GM21423 (cell line): ENCODE data around the gene METTL5.
"Not testable (repeated sequence)": the region's sequence is repeated elsewhere in the genome, so short reads cannot be mapped to it uniquely, and the experiment has no call there.

Experiments used
- ATAC-seq: cut with Tn5 transposase; IDR thresholded peaks from one replicate; pipeline ENCODE4 v1.9.1; 2021; ENCODE audit warnings: mild to moderate bottlenecking, moderate library complexity; ENCODE audit not compliant: unreplicated experiment

Gene METTL5

GRCh38 chr2:169824373-169825333, at the start of gene METTL5:
Gene METTL5 (minus strand): TSS chr2:169824905. CDS start chr2:169824597, 308 bp downstream.
- peak; percentile 64 for ATAC-seq

GRCh38 chr2:169871994-169872393, 47.3 kb upstream of the METTL5 start:
- ATAC-seq, result no peak

- ATAC-seq, result not testable (repeated sequence)
Observed at GRCh38 chr2:169871369-169871768, 46.7 kb upstream of the METTL5 start.

DNA sequence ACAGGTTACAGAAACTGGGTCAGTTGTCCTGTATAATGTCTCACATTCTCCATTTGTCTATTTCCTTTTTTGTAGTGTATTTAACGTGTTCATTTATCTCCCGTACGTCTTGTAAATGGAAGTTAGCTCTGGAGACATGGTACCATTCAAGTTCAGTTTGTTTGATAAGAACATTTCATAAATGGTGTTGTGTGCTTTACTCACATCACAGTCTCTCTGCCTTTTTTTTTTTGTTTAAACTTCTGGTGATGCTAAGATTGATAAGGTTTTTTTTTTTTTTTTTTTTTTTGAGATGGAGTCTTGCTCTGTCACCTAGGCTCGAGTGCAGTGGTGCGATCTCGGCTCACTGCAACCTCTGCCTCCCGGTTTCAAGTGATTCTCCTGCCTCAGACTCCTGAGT, 44.2 kb upstream of the METTL5 start:
- ATAC-seq, result no peak

GRCh38 chr2:169867579-169867978, 42.9 kb upstream of the METTL5 start:
- no peak for ATAC-seq

GRCh38 chr2:169866230-169866629, 41.5 kb upstream of the METTL5 start:
- not testable (repeated sequence) for ATAC-seq

DNA sequence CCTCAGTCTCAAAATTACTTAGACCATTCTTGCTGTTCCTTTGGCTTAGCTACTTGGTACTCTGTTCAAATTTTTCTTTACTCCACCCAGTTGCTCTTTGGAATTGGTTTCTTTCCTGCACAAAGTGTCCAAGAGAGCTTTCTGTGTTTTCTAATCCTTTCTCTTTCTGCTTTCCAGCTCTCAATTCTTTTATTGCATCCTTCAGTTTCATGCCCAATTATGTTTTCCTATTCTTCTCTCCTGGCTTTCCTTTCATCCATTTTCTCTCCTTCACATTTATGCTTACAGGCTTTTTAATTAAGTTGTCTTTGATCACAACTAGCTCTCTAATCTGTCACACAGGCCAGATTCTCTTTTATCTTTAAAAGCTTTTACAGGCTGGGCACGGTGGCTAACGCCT, 40.8 kb upstream of the METTL5 start:
- no peak for ATAC-seq

DNA sequence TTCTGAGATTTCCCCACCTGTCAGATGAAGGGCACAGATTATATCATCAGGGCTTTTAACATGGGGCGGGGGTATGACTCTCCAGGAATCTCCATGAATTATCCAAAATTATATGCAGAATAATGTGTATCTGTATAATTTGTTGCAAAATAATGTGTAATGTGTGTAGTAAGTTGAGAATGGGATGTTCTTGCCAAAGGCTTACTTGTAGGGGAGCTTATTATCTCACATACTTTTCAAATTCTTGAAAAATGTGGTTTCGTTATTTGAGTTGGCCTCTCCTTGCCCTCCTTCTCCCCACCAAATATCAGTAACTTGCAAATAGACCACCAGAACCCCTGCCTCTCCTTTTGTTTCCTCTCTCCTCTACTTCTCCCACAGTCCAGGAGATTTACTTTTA, 38.1 kb upstream of the METTL5 start:
- ATAC-seq, result no peak

DNA sequence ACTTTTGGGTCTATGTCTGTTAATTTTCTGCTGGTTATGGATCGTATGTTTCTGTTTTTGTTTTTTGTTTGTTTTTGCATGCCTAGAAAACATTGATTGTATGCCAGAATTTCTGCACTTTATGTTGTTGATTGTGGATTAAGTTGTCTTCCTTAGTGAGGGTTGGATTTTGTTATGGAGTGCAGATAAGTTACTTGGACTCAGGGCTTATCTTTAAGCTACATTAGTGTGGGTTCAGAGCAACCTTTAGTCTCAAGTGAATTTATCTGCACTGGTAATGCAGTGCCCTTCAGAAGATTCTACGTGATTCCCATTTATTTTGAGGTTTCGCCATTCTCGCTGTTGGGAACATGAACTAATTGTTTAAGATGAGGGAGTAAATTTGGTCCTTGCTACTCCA, 35.4 kb upstream of the METTL5 start:
- no peak for ATAC-seq

DNA sequence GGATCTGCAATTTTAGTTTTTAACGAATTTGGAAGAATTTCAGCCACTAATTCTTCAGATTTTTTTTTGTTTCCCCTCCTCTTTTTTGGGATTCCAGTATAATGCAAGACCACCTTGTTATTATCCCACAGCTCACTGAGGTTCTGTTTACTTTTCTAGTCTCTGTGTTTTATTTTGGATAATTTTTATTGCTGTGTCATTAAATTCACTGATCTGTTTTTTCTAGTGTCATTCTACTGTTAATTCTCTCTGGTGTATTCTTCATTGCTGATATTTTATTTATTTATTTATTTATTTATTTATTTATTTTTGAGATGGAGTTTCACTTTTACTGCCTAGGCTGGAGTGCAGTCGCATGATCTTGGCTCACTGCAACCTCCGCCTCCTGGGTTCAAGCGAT, 34.7 kb upstream of the METTL5 start:
- ATAC-seq, result no peak

DNA sequence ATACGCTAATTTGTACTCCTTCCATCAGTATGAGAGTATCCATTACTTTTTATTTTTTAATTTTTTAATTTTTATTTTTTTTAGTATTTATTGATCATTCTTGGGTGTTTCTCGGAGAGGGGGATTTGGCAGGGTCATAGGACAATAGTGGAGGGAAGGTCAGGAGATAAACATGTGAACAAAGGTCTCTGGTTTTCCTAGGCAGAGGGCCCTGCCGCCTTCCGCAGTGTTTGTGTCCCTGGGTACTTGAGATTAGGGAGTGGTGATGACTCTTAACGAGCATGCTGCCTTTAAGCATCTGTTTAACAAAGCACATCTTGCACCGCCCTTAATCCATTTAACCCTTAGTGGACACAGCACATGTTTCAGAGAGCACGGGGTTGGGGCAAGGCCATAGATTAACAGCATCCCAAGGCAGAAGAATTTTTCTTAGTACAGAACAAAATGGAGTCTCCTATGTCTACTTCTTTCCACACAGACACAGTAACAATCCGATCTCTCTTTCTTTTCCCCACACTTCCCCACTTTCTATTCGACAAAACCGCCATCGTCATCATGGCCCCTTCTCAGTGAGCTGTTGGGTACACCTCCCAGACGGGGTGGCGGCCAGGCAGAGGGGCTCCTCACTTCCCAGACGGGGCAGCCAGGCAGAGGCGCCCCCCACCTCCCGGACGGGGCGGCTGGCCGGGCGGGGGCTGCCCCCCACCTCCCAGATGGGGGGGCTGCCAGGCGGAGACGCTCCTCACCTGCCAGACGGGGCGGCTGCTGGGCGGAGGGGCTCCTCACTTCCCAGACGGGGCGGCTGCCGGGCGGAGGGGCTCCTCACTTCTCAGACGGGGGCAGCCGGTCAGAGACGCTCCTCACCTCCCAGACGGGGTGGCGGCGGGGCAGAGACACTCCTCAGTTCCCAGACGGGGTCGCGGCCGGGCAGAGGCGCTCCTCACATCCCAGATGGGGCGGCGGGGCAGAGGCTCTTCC, 30.9 kb upstream of the METTL5 start:
- ATAC-seq, result not testable (repeated sequence)

DNA sequence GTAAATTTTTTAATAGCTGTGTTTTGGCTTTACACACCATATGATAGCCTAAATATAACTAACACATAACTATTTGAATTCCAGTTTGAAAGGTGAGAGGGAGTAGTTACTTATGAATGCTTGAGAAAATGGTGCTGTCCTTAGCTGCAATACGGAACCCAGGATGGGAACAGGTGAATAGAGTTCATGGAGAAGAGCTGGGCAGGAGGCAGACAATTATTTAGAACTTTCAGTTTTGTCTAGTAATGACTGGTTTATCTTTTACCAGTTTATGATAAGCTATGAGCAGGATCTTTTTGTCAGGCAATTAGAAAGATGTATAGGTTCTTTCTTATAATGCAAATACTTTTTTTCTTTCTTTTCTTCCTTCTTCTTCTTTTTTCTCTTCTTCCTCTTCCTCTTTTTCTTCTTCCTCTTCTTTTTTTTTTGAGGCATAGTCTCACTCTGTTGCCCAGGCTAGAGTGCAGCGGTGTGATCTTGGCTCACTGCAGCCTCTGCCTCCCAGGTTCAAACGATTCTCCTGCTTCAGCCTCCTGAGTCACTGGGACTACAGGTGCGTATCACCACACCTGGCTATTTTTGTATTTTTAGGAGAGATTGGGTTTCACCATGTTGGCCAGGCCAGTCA, 28.4 kb upstream of the METTL5 start:
- no peak for ATAC-seq

DNA sequence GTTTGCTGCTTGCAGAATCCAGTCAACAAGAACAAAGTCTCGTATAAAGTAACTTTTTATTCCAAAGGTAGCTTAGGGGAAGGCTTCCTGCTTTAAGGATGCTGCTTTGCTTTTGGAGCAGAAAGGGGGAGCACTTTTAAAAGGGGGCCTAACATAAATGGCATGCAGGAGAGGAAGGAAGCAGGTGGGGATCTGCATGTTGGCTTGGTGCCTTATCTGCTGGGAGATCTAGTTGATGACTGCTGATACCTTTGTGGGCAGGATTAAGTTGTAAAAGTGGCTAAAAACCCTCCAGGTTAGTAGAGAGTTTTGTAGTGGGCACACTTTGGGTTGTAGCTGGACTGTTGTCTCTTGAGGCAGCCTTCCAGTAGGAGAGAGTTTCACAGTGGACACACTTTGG, 25.0 kb upstream of the METTL5 start:
- no peak for ATAC-seq

DNA sequence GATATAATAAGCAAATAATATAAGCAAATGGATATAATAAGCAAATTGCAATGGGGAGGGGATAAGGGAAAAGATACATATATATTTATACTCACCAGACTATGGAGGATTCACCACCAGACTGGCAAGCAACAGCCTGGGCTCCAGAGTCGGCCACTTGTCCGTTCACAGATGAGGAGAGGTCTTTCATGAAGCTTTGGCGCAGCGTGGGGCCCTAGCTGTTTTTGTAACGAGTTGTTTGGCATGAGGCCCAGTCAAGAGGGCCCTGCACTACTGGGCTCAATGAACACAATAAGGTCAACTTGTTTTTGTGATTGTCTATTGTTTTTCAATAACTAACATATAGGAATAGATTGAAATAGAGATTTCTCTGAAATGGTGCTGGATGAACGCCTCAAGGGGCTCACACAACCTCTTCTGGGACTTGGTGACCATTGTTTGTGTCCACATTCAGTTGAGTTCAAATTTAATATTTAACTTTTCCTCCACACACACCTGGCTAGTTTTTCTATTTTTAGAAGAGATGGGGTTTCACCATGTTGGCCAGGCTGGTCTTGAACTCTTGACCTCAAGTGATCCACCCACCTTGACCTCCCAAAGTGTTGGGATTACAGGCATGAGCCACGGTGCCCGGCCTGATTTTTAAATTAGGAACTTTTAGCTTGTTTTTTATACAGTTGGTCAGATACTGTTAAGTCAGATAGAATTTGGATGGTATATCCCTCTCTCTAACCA, 24.4 kb upstream of the METTL5 start:
- not testable (repeated sequence) for ATAC-seq

- ATAC-seq, result no peak
Observed at GRCh38 chr2:169845016-169845415, 20.3 kb upstream of the METTL5 start.

DNA sequence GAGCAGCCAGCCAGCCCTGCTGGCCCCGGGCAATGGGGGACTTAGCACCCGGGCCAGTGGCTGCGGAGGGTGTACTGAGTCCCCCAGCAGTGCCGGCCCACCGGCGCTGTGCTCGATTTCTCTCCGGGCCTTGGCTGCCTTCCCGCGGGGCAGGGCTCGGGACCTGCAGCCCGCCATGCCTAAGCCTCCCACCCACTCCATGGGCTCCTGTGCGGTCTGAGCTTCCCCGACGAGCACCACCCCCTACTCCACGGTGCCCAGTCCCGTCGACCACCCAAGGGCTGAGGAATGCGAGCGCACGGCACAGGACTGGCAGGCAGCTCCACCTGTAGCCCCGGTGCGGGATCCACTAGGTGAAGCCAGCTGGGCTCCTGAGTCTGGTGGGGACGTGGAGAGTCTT, 16.9 kb upstream of the METTL5 start:
- not testable (repeated sequence) for ATAC-seq

DNA sequence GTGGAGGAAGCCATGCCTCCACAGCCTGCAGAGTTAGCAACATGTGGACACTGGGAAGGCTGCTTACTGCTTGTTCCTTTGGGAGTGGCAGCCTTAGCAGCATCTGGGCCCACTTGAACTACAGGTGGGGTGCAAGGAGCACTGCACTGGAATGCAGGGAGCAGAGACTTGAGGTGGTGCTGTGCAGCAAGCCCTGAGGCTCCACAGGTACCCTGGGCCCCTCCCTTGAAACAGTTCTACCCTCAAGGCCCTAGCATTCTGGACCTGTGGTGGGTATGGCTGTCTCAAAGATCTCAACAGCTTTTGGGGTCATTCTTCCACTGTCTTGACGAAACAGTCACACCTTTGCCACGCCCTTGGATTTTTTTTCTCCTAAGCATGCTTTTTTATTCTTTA, 16.0 kb upstream of the METTL5 start:
- no peak for ATAC-seq

DNA sequence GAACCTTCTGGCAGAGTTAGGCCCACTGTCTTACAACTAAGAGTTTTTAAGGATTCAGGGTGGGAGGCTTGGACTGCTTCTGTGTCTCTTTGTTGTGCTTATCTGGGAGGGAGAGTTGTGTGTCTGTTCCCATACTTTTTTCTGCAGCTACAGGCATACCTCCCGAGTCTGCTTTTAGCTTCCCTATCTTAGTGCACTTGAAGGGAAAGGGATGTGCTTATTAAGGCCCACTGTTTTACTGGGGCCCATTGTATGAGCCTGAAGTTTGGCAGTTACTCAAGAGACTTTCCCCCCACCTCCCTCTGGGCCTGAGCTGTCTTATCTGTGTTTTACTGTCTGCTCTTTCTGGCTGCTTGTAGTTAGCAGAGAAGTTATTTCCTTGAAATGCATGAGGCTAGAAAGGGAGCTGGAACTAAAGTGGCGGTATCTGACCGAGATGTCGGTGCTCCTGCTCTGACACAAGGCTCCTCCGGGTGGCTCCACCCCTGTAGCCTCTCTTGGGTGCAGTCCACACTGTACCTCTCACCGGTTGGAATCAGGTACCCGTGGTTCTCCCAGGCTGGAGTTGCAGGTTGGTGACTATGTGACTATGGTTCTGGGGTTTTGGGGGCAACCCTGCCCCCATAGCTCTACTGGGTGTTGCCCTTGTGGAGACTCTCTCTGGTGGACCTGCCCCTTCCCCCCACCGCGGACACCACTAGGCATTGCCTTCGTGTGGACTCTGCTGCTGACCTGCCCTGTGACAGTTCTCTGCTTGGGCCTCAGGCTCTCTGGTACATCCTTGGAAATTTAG, 15.4 kb upstream of the METTL5 start:
- ATAC-seq, result no peak

- no peak for ATAC-seq
Observed at GRCh38 chr2:169838743-169839489, 14.2 kb upstream of the METTL5 start.
